MM.1S (cell line): ENCODE data around the gene TSHZ1.

Source experiments
- CTCF ChIP-seq: fragments of 300-600 bp; sonication (generic); IDR thresholded peaks from 2 replicates; pipeline ENCODE4 v1.5.1; 2016; ENCODE audit warnings: antibody characterized with exemption, low read length, mixed read lengths
- EZH2 ChIP-seq: fragments of 300-600 bp; sonication (generic); optimal IDR thresholded peaks from 2 replicates; pipeline ENCODE3; 2017; ENCODE audit warnings: low read depth, mild to moderate bottlenecking, antibody characterized with exemption, low read length, mixed read lengths
- EZH2phosphoT487 ChIP-seq: fragments of 300-600 bp; sonication (generic); IDR thresholded peaks from 2 replicates; pipeline ENCODE4 v1.6.1; 2018; ENCODE audit warnings: antibody characterized with exemption, low read length

- no peak for TF ChIP-seq CTCF
- no peak for TF ChIP-seq EZH2
- no peak for TF ChIP-seq EZH2phosphoT487
These were observed 128.0 kb downstream of the TSHZ1 start for GRCh38 chr18:75338631-75339030.
